Epidermal melanocyte (primary cell): Measurements from ENCODE around the gene PRKCZ.

Experiments used
- DNase-seq: peaks from one replicate; pipeline ENCODE4 v3.0.0; 2011; ENCODE audit warnings: low spot score; ENCODE audit not compliant: insufficient read length

The PRKCZ gene

GRCh38 chr1:2024887-2025286 lies 25.3 kb upstream of the PRKCZ start:
- DNase-seq = no peak

GRCh38 chr1:2025491-2025981 lies 24.7 kb upstream of the PRKCZ start:
- no peak for DNase-seq

DNA sequence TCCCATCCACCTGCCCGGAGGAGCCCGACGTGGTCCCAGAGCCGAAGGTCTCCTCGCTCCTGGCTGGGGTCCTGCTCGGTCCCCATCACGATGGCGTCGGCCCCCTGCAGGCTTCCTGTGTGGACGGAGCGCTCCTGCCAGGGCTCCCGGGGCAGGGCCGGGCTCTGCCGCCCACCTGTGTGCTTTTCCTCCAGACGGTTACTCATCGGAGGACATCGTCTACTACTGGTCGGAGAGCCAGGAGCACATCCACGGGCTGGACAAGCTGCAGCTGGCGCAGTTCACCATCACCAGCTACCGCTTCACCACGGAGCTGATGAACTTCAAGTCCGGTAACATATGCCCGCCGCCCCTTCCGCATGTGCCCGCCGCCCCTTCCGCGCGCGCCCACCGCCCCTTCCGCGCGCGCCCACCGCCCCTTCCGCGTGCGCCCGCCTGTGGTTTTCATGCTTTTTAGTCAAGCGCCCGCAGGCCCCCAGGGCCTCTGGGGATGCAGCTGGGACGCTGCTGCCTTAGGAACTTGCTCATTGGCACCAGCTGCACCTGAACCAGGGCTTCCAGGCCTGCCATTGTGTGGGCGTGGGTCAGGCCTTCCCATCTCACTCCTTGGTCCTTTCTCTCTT lies 22.1 kb upstream of the PRKCZ start:
- no peak for DNase-seq

DNA sequence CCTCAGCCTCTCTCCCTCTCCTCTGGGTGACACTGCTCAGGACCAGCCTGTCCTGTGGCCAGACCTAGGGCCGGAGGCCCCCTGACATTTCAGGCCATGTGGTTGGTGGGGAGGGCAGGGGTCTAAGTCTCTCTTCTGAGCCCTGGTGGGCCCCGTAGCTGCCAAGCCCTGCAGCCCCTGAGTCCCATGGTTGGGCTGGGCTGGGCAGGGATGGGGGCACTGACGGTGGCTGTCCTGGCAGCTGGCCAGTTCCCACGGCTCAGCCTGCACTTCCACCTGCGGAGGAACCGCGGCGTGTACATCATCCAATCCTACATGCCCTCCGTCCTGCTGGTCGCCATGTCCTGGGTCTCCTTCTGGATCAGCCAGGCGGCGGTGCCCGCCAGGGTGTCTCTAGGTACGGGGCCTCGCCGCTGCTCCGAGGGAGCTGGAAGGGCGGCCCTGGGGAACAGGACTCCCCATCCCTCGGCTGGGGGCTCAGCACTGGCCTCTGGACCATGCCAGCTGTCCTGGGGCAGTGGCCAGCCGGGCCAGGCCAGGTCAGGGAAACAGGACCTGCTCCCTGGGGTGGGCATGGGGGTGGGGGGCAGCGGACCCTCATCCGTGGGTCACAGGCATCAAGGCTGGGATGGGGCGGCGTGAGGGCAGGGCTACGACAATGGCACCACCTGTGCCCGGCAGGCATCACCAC lies 21.2 kb upstream of the PRKCZ start:
- no peak for DNase-seq

DNA sequence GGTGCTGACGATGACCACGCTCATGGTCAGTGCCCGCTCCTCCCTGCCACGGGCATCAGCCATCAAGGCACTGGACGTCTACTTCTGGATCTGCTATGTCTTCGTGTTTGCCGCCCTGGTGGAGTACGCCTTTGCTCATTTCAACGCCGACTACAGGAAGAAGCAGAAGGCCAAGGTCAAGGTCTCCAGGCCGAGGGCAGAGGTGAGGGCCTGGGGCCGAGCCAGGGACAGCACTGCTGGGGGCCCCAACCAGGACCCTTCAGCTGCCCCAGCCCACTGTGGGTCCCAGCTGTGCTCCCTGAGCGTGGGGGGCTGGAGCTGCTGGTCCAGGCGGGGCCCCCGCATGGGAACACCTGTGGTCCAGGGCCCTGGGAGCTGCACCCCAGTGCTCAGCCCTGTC lies 20.6 kb upstream of the PRKCZ start:
- no peak for DNase-seq

DNA sequence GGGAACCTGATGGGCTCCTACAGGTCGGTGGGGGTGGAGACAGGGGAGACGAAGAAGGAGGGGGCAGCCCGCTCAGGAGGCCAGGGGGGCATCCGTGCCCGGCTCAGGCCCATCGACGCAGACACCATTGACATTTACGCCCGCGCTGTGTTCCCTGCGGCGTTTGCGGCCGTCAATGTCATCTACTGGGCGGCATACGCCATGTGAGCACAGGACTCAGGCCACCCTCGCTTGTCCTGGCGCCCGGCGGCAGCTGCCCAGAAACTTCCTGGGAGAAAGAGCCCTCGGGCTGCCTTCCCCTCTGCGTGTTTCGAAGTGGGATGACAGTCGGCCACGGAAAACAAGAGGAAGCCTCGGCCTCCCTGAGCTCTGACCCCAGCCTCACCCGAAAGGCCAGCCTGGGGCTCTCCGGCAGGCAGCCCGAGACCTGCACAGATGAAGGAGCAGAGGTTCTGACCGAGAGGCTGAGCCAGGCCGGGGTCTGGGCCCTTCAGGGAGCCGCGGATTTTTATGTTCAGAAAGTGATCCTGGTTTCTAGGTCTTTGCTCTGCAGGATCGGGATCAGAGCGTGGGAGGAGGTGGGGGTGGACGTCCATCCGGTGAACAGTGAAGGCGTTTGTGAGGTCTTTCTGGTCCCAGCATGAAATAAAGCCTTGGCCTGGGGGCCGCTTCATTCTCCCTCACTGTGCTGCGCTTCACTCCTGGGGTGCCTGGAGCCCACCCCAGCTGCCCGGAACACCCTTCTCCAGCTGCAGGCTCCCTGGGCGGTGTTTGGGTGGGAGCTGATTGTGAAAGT lies 19.9 kb upstream of the PRKCZ start:
- DNase-seq = no peak

DNA sequence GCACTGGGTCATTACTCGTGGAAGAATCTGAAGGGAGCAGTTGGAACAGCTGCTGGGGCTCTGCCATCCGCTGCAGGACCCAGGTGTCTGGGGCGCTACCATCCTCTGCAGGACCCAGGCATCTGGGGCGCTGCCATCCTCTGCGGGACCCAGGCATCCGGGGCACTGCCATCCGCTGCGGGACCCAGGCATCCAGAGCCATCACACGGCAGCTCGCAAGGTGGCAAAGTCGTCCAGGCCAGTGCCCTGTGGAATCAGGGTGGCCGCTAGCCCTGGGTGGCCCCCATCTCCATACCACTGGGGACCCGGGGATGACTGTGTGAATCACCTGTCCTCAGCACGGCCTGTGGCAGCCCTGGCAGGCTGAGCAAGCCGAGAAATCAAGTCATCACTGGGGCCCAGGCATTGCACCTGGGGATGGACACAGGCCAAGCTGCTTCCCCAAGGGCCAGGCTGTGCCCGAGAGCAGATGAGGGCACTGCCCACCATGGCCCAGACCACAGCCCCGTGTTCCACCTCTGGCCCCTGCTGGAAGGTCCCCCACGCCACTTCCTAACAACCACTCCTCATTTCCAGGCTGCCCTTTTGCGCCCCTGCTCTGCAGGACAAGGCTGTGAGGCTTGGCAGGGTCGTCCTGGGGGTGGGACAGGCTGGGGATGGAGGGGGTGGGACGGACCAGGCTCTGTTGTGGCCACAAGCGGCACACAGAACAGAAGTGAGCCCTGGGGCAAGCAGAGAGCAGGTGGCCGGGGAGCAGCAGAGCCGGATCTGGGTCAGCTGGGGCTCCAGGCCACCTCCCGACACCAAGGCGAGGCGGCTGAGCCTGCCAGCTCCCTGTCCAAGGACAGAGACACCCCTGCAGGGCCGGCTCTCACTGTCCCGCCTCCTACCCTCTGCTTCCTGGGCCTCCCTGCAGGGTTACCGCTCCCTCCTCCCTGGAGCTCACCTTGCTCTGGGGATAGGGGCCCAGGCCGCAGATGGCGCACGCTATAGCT lies 18.4 kb upstream of the PRKCZ start:
- no peak for DNase-seq

GRCh38 chr1:2032737-2033136 lies 17.5 kb upstream of the PRKCZ start:
- no peak for DNase-seq

- DNase-seq = no peak
Measured at GRCh38 chr1:2033165-2033564, 17.0 kb upstream of the PRKCZ start.

- DNase-seq = no peak
Measured at GRCh38 chr1:2036287-2036686, 13.9 kb upstream of the PRKCZ start.

DNA sequence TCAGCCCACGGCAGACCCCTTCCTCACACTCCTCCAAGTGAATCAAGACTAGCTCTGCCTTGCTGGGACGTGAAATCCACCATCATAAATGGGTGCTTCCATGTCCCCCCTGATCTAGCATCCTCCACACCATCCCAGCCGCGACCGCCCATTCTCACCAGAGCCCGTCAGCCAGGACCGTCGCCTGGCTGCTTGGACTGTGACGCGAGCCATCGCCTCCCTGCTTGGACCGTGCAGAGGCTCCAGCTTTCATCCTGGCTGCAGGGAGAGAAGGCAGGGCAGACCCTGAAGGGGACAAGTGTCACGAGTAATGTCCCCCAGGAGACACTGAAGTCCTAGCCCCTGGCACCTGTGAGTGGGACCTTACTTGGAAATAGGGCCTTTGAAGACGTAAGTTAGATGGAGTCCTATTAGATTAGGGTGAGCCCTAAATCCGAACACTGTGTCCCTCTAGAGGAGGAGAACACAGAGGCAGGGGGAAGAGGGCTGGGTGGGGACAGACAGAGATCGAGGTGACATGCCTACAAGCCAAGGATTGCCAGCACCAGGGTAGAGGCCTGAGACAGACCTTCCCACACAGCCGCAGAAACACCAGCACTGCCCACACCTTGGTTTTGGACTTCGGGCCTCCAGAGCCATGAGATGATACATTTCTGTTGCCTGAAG lies 12.8 kb upstream of the PRKCZ start:
- no peak for DNase-seq

GRCh38 chr1:2038229-2038628 lies 12.0 kb upstream of the PRKCZ start:
- no peak for DNase-seq

DNA sequence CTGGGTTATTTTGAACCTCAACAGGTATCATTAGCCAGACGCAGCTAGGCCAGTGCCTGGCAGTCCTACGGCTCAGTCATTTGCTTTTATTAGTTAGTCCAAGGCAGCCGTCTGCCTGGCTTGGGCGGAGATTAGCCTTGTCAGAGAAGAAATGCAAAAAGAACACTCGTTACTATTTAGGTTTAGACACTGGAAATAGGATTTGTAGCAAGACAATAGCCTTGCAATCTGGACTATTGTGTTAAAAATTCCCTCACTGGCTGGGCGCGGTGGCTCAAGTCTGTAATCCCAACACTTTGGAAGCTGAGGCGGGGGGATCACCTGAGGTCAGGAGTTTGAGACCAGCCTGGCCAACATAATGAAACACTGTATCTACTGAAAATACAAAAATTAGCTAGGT lies 11.0 kb upstream of the PRKCZ start:
- no peak for DNase-seq

DNA sequence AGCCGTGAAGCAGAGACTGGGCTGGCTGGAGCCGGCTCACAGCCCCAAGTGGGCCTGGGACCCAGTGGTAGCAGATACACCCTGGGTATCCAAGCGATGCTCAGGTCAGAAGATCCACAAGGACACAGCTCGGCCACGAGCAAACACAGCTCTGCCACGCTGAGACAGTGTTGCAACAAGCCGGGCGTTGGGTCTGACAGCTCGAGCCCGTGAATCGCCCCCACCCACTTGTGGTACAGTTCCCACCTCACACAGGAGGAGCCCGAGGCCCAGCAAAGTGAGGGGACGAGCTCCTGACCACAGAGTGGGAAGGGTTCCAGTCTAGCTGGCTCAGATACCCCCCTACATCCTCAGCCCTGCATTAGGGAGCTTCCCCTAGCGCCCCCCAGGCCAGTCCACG lies 8.9 kb upstream of the PRKCZ start:
- DNase-seq = no peak

DNA sequence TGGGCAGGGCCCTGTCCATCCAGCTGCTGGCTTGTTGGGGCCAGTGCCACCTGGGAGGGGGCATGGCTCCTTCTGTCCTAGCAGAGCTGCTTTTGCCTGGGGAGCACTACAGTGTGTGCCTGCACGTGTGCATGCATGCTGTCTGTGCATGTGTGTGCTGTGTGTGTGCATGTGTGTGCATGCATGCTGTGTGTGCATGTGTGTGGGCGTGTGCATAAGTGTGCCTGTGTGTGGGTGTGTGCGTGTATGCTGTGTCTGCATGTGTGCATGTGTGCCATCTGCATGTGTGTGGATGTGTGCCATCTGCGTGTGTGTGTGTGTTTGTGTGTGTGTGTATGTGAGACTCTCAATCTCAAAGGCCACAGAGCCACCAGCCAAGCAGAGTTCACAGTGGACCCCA lies 8.3 kb upstream of the PRKCZ start:
- no peak for DNase-seq

DNA sequence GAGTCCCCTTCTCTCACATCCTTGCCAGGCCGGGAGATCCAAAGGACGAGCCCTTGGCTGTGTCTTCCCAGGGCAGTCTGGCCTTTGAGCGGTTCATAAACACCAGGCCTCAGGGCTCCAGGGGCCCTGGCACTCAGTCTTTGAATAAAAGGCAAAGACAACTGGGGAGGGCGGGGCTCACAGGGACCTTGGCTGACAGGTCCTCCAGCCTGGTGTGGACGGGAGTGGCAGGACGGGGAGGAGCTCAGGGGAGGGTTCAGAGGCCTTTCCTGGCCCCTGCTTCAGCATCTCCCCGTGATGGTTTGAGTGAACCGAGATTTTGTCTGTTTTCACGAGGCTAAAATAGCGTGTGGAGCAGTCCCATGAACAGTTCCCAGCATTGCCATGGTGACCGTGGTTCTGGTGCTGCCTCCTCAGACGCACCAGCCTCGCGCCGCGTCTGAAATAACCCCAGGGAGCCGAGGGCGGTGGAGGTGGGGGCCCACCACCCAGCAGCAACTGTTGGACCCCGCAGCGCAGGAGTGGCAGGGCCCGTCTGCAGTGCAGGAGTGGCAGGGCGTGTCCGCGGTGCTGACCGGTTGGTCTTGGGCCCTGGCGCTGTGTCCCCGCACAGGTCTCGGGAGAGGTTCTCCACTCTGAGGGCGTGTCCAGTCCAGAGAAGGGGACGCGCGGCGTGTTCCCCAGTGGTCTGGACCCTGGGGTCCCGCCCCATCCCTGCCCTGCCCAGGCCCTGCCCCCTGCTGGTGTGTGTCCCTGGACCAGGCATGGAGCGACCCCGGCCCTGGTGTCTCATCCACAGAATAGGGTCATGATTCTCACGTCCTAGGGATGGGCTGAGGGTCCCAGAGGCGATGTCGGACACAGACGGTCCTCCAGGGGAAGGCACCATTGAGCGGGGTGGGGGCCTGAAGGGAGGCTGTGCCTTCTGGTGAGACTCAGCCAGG lies 7.1 kb upstream of the PRKCZ start:
- no peak for DNase-seq

DNA sequence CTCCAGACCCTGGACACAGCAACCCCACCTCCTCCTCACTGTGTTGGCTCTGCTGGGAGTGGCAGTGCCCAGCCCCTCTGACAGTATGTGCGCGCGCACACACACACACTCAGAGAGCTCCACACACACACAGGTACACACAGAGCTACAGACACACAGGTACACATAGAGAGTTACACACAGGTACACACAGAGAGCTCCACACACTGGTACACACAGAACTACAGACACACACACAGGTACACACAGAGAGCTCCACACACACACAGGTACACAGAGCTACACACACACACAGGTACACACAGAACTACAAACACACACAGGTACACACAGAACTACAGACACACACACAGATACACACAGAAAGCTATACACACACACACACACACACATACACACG lies 6.3 kb upstream of the PRKCZ start:
- no peak for DNase-seq

DNA sequence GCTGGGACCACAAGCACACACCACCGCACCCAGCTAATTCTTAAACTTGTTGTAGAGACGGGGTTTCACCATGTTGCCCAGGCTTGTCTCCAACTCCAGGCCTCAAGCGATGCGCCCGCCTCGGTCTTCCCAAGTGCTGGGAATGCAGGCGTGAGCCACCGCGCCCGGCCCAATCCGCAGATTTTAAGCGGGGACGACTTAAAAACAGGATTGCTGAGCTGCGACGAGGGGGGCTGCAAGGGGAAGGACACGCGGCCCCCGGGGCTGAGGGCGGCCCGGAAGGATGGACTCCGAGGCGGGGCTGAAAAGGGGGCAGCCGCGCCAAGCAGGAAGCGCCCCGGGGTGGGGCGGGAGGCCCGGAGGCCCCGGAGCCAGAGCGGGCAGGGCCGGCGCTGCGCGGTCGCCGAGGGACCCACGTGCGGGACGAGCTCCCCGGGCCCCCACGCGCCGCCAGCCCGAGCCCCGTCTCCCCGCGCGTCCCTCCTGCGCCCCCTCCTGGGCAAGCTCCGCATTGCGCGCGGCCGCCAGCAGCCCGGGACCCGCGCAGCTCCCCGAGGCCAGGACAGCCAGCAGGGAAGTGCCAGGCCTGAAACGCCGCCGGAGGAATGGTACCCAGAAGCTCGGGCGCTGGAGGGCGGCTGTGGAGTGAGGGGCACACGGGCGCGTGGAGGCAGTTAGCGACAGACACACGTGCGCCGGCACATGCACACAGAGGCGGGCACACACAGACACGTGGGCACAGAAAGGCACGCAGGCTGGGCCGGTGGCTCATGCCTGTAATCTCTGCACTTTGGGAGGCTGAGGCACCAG lies 5.5 kb upstream of the PRKCZ start:
- peak; percentile 80 for DNase-seq
